ENCODE measurements around the gene SLC1A5. TPM values are rescaled to one million over a fixed set of nuclear protein-coding genes. Genes with fewer than 3 reads are reported as not detected.

Gene SLC1A5
- total and polyA plus RNA-seq, 2 donors, result 37.1 to 163 TPM

DNA sequence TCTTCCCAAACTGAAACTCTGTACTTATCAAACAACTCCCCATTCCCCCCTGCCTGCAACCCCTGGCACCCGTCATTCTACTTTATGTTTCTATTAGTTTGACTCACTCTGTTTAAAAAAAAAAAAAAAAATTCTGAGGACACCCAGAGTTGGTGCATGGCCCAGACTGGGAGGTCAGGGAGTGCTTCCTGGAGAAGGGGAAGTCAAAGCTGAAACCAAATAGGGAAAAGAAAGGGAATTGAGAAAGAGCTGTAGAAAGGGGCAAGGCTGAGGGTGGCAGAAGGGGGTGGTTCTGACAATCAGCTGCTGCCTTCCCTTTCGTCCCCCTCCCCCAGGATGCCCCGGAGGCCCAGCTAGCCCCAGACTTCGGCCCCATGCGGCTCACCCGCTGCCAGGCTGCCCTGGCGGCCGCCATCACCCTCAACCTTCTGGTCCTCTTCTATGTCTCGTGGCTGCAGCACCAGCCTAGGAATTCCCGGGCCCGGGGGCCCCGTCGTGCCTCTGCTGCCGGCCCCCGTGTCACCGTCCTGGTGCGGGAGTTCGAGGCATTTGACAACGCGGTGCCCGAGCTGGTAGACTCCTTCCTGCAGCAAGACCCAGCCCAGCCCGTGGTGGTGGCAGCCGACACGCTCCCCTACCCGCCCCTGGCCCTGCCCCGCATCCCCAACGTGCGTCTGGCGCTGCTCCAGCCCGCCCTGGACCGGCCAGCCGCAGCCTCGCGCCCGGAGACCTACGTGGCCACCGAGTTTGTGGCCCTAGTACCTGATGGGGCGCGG lies 33.1 kb downstream of the SLC1A5 start:
- DNase-seq (ENCODE audit: extremely low spot score), result no peak
- no peaks in the 10 kb centered on the region for H3K36me3 ChIP-seq (ENCODE audit: insufficient read depth)
- no peak overlapping the region for H3K27ac ChIP-seq (ENCODE audit: low read depth)
- 82% methylated on average over 39 of the region's 39 CpGs for WGBS
- no peaks in the 10 kb centered on the region for H3K4me1 ChIP-seq (ENCODE audit: insufficient read depth)
- no peak overlapping the region for H3K4me3 ChIP-seq (ENCODE audit: low read depth, low read length)

GRCh38 chr19:46753420-46754155 lies 34.8 kb downstream of the SLC1A5 start:
- DNase-seq (ENCODE audit: extremely low spot score), result no peak
- H3K36me3 ChIP-seq (ENCODE audit: insufficient read depth), result no peaks in the 10 kb centered on the region

DNA sequence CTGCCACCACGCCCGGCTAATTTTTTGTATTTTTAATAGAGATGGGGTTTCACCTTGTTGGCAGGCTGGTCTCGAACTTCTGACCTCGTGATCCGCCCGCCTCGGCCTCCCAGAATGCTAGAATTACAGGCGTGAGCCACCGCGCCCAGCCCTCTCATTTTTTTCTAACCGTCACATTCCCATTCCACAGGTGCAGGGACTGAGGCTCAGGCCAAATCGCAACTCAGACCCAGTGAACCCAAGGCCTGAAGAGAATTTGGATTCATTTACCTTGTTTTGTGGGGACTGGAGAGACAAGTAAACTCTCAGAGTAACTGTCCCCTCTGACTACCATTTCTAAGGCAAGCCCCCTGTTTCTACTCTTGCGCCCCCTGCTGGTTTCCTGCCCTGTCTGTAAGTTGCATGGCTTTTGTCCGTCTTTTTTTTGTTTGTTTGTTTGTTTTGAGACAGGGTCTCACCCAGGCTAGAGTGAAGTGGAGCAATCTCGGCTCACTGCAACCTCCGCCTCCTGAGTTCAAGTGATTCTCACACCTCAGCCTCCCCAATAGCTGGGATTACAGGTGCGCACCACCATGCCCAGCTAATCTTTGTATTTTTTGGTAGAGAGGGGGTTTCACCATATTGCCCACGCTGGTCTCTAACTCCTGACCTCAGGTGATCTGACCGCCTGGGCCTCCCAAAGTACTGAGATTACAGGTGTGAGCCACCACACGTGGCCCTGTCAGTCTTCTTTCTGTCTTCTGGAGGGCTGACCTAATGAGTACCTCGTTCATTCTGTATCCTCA lies 39.9 kb downstream of the SLC1A5 start:
- H3K4me3 ChIP-seq (ENCODE audit: low read depth, low read length), result no peak overlapping the region
- H3K27ac ChIP-seq (ENCODE audit: low read depth), result no peak overlapping the region
- H3K4me1 ChIP-seq (ENCODE audit: insufficient read depth), result no peaks in the 10 kb centered on the region
- no peaks in the 10 kb centered on the region for H3K36me3 ChIP-seq (ENCODE audit: insufficient read depth)
- DNase-seq (ENCODE audit: extremely low spot score), result no peak
- 88% methylated on average over 21 of the region's 21 CpGs for WGBS

More at GRCh38 chr19:46753420-46754155, 34.8 kb downstream of the SLC1A5 start:
- Histone ChIP-seq H3K4me3 (ENCODE audit: low read depth, low read length) (no peak overlapping the region), H3K27ac (ENCODE audit: low read depth) (no peak overlapping the region), H3K4me1 (ENCODE audit: insufficient read depth) (no peaks in the 10 kb centered on the region)
- 31% methylated on average over 4 of the region's 4 CpGs for WGBS

GRCh38 chr19:46746281-46747057 lies 41.9 kb downstream of the SLC1A5 start, which contains the start of gene STRN4:
Gene STRN4, minus strand, starts transcription at chr19:46746450. Its CDS starts 20 bp downstream, at chr19:46746430.
- H3K4me1 ChIP-seq (ENCODE audit: insufficient read depth), result no peaks in the 10 kb centered on the region

DNA sequence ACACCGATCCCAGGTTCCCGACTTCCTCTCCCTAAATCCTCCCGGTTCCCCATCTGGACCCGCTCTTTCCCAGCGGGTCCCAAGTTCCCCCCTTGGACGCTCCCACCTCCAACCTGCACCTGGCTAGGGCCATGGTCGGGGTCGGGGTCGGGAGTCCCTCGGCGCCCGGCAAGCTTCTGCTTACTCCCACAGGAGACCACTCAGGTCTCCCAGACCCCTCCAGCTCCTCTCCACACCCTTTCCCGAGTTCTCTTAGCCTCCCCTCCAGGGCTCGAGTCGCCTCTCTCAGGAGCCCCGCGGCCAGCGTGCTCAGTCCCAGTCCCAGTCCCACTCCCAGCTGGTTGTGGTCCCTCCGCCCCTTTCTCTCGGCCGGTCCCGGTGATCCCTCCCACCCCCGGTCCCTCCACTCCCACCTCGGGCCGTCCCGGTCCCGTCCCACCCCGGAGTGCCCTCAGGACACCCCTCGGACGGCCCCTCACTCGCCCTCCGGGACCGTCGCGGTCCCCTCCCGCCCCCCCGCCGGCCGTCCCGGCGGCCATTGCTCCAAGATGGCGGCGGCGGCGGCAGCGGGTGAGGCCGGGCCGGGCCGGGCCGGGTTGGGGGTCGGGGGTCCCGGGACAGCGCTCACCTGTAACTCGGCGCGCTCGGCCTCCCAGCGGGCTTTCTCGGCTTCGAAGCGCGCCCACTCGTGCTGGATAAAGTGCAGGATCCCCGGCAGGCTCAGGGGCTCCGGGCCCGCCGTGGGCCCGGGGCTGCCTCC lies 42.7 kb downstream of the SLC1A5 start, which contains the start of gene FKRP:
Gene FKRP, plus strand, starts transcription at position 537 of the 760 bp plus-strand sequence. CDS start 9,394 bp downstream, outside the sequence.
- H3K4me1 ChIP-seq (ENCODE audit: insufficient read depth), result no peaks in the 10 kb centered on the region
- H3K27ac ChIP-seq (ENCODE audit: low read depth), result peak within 1 kb of the TSS; percentile 83
- peak within 1 kb of the TSS; percentile 98 for H3K4me3 ChIP-seq (ENCODE audit: low read depth, low read length)
- no peaks in the 10 kb centered on the region for H3K36me3 ChIP-seq (ENCODE audit: insufficient read depth)
- WGBS, result under 1% methylated on average over 66 of the region's 68 CpGs
- no peak for DNase-seq (ENCODE audit: extremely low spot score)

More at GRCh38 chr19:46746281-46747057, 41.9 kb downstream of the SLC1A5 start, which contains the start of gene STRN4:
- Histone ChIP-seq H3K27ac (ENCODE audit: low read depth) (peak within 1 kb of the TSS; percentile 83), H3K36me3 (ENCODE audit: insufficient read depth) (no peaks in the 10 kb centered on the region), H3K4me3 (ENCODE audit: low read depth, low read length) (peak within 1 kb of the TSS; percentile 98)
- WGBS, result under 1% methylated on average over 65 of the region's 74 CpGs
- no peak for DNase-seq (ENCODE audit: extremely low spot score)

DNA sequence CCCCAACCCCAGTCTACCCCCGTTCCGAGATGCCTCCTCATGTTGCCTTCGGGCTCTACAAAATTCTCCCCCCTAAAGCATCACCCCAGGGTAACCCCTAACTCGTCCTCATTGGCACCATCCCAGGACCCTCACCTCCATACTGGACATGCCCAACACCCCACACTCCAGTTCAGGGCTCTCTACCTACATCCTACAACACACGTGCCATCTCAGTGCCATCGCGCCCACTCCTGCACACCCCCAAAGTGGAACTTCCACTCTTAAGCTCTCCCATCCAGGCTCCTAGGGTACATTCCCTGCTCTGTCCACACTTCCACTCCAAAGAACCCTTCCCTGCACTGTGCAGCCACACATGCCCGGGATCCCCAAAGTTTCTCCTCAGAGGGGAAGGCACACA lies 43.4 kb downstream of the SLC1A5 start:
- no peak for DNase-seq (ENCODE audit: extremely low spot score)
- Histone ChIP-seq H3K4me3 (ENCODE audit: low read depth, low read length) (peak overlapping the region; percentile 98), H3K4me1 (ENCODE audit: insufficient read depth) (no peaks in the 10 kb centered on the region), H3K36me3 (ENCODE audit: insufficient read depth) (no peaks in the 10 kb centered on the region), H3K27ac (ENCODE audit: low read depth) (no peak overlapping the region)
- 13% methylated on average over 8 of the region's 8 CpGs for WGBS

DNA sequence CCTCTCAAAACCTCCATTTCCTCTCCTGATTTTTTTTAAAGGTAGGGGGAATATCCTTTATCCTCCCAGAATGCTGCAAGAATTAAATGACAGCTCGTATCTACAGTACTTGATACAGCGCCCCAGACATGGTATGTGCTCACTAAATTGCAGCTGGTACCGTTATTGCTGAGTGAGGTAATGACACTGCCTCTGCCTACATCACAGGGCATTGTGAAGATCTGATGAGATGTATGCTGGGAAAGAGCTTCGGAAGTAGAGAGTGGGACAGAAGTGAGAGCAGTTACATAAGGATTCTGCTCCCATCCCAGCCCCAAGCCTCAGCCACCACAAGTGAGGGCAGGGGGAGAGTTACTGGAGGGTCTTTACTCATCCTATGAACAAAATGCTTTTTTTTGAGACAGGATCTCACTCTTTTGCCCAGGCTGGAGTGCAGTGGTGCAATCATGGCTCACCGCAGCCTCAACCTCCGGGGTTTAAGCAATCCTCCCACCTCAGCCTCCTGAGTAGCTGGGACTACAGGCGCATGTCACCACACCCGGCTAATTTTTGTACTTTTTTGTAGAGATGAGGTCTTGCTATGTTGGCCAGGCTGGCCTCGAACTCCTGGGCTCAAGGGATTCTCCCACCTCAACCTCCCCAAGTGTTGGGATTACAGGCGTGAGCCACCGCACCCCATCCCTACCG lies 44.2 kb downstream of the SLC1A5 start:
- no peak for DNase-seq (ENCODE audit: extremely low spot score)
- no peaks in the 10 kb centered on the region for H3K36me3 ChIP-seq (ENCODE audit: insufficient read depth)
- no peak overlapping the region for H3K27ac ChIP-seq (ENCODE audit: low read depth)
- H3K4me1 ChIP-seq (ENCODE audit: insufficient read depth), result no peaks in the 10 kb centered on the region
- H3K4me3 ChIP-seq (ENCODE audit: low read depth, low read length), result no peak overlapping the region
- WGBS, result 84% methylated on average over 12 of the region's 12 CpGs

GRCh38 chr19:46742926-46743480 lies 45.4 kb downstream of the SLC1A5 start:
- WGBS, result 81% methylated on average over 4 of the region's 4 CpGs
- no peak for DNase-seq (ENCODE audit: extremely low spot score)
- Histone ChIP-seq H3K4me1 (ENCODE audit: insufficient read depth) (no peaks in the 10 kb centered on the region), H3K27ac (ENCODE audit: low read depth) (no peak overlapping the region), H3K36me3 (ENCODE audit: insufficient read depth) (no peaks in the 10 kb centered on the region), H3K4me3 (ENCODE audit: low read depth, low read length) (no peak overlapping the region)

GRCh38 chr19:46741447-46741846 lies 46.9 kb downstream of the SLC1A5 start:
- Histone ChIP-seq H3K4me1 (ENCODE audit: insufficient read depth) (no peaks in the 10 kb centered on the region), H3K27ac (ENCODE audit: low read depth) (no peak overlapping the region), H3K4me3 (ENCODE audit: low read depth, low read length) (no peak overlapping the region), H3K36me3 (ENCODE audit: insufficient read depth) (peaks cover 3% of the 10 kb centered on the region)
- DNase-seq (ENCODE audit: extremely low spot score), result no peak
- 80% methylated on average over 17 of the region's 17 CpGs for WGBS

- H3K4me3 ChIP-seq (ENCODE audit: low read depth, low read length), result no peak overlapping the region
Observed at GRCh38 chr19:46739290-46739771, 49.1 kb downstream of the SLC1A5 start.

GRCh38 chr19:46737761-46738171 lies 50.6 kb downstream of the SLC1A5 start:
- no peaks in the 10 kb centered on the region for H3K4me1 ChIP-seq (ENCODE audit: insufficient read depth)
- no peak overlapping the region for H3K27ac ChIP-seq (ENCODE audit: low read depth)
- no peak overlapping the region for H3K4me3 ChIP-seq (ENCODE audit: low read depth, low read length)
- peaks cover 3% of the 10 kb centered on the region for H3K36me3 ChIP-seq (ENCODE audit: insufficient read depth)
- DNase-seq (ENCODE audit: extremely low spot score), result no peak
- 79% methylated on average over 19 of the region's 19 CpGs for WGBS

More at GRCh38 chr19:46739290-46739771, 49.1 kb downstream of the SLC1A5 start:
- no peak overlapping the region for H3K27ac ChIP-seq (ENCODE audit: low read depth)
- no peaks in the 10 kb centered on the region for H3K4me1 ChIP-seq (ENCODE audit: insufficient read depth)
- WGBS, result 35% methylated on average over 14 of the region's 14 CpGs
- DNase-seq (ENCODE audit: extremely low spot score), result no peak
- peaks cover 3% of the 10 kb centered on the region for H3K36me3 ChIP-seq (ENCODE audit: insufficient read depth)
